HepG2 (cell line): ENCODE measurements around the gene ELAVL4. TPM values are rescaled to one million over a fixed set of nuclear protein-coding genes. Genes with fewer than 3 reads are reported as not detected.

Experiments
- ATAC-seq: fragments of 200-7000 bp; cut with Tn5 transposase; 3 replicates; pipeline ENCODE4 v1.9.1; 2020; ENCODE audit warnings: mild to moderate bottlenecking, moderate library complexity
- BruUV-seq: library from RNA; stranded (reverse); fragments of 400-500 nt; replicated peaks from 2 replicates; lab custom pipeline; 2021; lab: Mats Ljungman, UMichigan
- CTCF ChIA-PET: fragments of 300-600 bp; formaldehyde crosslinking; extraction: SDS; loops from one replicate; lab custom pipeline; 2021; ENCODE audit warnings: low total read pairs, inconsistent platforms, low intra/inter-chr PET ratio; lab: Yijun Ruan, JAX
- POLR2A ChIA-PET: fragments of 350-600 bp; sonication (Branson Sonifier 250); formaldehyde crosslinking; loops from one replicate; lab custom pipeline; 2020; ENCODE audit warnings: antibody characterized with exemption, inconsistent platforms; lab: Yijun Ruan, JAX
- DNase-seq: peaks from one replicate; pipeline ENCODE4 v3.0.0-alpha.2; 2015; ENCODE audit warnings: low spot score
- FAIRE-seq: peaks from 3 replicates; lab custom pipeline; 2011; peaks lifted over from hg19 to GRCh38; lab: Jason Lieb, UNC
- H2AFZ ChIP-seq: one replicate; pipeline ENCODE4 v1.6.1; 2011; ENCODE audit warnings: low read length, inconsistent platforms
- H3K27ac ChIP-seq: fragments of 300-600 bp; 3 replicates; pipeline ENCODE4 v1.8.0; 2011; ENCODE audit warnings: mixed run types, mild to moderate bottlenecking, mixed read lengths, low read length, inconsistent platforms; ENCODE audit not compliant: insufficient read depth; ENCODE audit errors: extremely low read length
- H3K27me3 ChIP-seq, 2 experiments: fragments of 200-600 bp in 1 of 2; 2 replicates in 1 of 2; 3 replicates in 1 of 2; pipeline versions ENCODE4 v1.6.0 to v1.8.0; 2011; ENCODE audit warnings: low read length in 2 of 2, mild to moderate bottlenecking in 2 of 2, moderate library complexity in 2 of 2, inconsistent platforms in 1 of 2; ENCODE audit not compliant: insufficient read depth in 2 of 2, control insufficient read depth in 1 of 2
- H3K36me3 ChIP-seq, 2 experiments: fragments of 200-600 bp in 1 of 2; replicated peaks in 1 of 2; 2 replicates in 1 of 2; 3 replicates in 1 of 2; pipeline versions ENCODE4 v1.5.1 to v1.8.0; 2011; ENCODE audit warnings: low read length in 2 of 2, inconsistent platforms in 1 of 2; ENCODE audit not compliant: insufficient read depth in 2 of 2, control insufficient read depth in 1 of 2
- H3K4me1 ChIP-seq: 2 replicates; pipeline ENCODE4 v1.5.1; 2012; ENCODE audit warnings: low read length, inconsistent platforms; ENCODE audit not compliant: insufficient read depth
- H3K4me2 ChIP-seq: 2 replicates; pipeline ENCODE4 v1.6.0; 2011; ENCODE audit warnings: low read depth, low read length, inconsistent platforms
- H3K4me3 ChIP-seq, 3 experiments: fragments of 200-600 bp in 1 of 3; sonication (generic), shearing (Covaris generic) in 1 of 3; replicated peaks in 1 of 3; 2 replicates each; pipeline ENCODE4 v1.5.1; 2011 to 2016; ENCODE audit warnings: low read length in 3 of 3, inconsistent platforms in 2 of 3, low read depth in 2 of 3, mild to moderate bottlenecking in 2 of 3, control low read depth in 1 of 3, mixed read lengths in 1 of 3; ENCODE audit not compliant: insufficient read depth in 1 of 3
- H3K79me2 ChIP-seq: one replicate; pipeline ENCODE4 v1.6.1; 2011; ENCODE audit warnings: low read length, inconsistent platforms; ENCODE audit not compliant: insufficient read depth
- H3K9ac ChIP-seq: 2 replicates; pipeline ENCODE4 v1.6.0; 2011; ENCODE audit warnings: mild to moderate bottlenecking, low read depth, low read length, inconsistent platforms; ENCODE audit not compliant: insufficient read depth
- H3K9me3 ChIP-seq: 2 replicates; pipeline ENCODE4 v1.5.1; 2012; ENCODE audit warnings: mild to moderate bottlenecking, low read length
- H4K20me1 ChIP-seq: 2 replicates; pipeline ENCODE4 v1.6.0; 2011; ENCODE audit warnings: inconsistent platforms, mild to moderate bottlenecking, low read length, moderate library complexity; ENCODE audit not compliant: insufficient read depth
- HNF4A ChIP-seq: sonication (generic); formaldehyde crosslinking; IDR thresholded peaks from 2 replicates; pipeline ENCODE4 v1.4.0; 2020; ENCODE audit warnings: missing genetic modification reagents
- ONECUT2 ChIP-seq: sonication (generic); formaldehyde crosslinking; IDR thresholded peaks from 2 replicates; pipeline ENCODE4 v1.4.0; 2020; ENCODE audit warnings: missing genetic modification reagents
- SP1 ChIP-seq, 2 experiments: fragments of 450-650 bp in 1 of 2; sonication (generic) in 1 of 2; formaldehyde crosslinking in 1 of 2; IDR thresholded peaks; 2 replicates each; pipeline versions ENCODE4 v1.4.0 to v1.6.1; 2016 to 2020; ENCODE audit warnings: missing genetic modification reagents in 1 of 2
- STAG1 ChIP-seq: sonication (generic); formaldehyde crosslinking; IDR thresholded peaks from 2 replicates; pipeline ENCODE4 v1.4.0; 2020; ENCODE audit warnings: missing genetic modification reagents
- XRCC5 ChIP-seq: fragments of 200-400 bp; formaldehyde crosslinking; optimal IDR thresholded peaks from 2 replicates; pipeline ENCODE3; 2017; ENCODE audit warnings: mild to moderate bottlenecking, low read length
- ZFP82 ChIP-seq: sonication (generic); formaldehyde crosslinking; IDR thresholded peaks from 2 replicates; pipeline ENCODE4 v1.5.1; 2020; ENCODE audit warnings: mild to moderate bottlenecking, missing genetic modification reagents, borderline replicate concordance
- ZNF766 ChIP-seq: sonication (generic); formaldehyde crosslinking; IDR thresholded peaks from 2 replicates; pipeline ENCODE4 v1.5.0; 2020; ENCODE audit warnings: missing genetic modification reagents, borderline replicate concordance
- WGBS: methylation state at CpG from one replicate; pipeline ENCODE4 v1.1.6; 2017; ENCODE audit warnings: low lambda C conversion rate; 5-methylcytosine and 5-hydroxymethylcytosine counted together
- in situ Hi-C: cut with HindIII; loops from 2 replicates; pipeline ENCODE4 v1.10.0; 2017; ENCODE audit warnings: low pct_unique_long_range_greater_than_20kb; ENCODE audit not compliant: extremely low pct_ligation_motif_present
- intact Hi-C: fragments of 100-400 bp; cut with micrococcal nuclease; formaldehyde crosslinking; loops from one replicate; pipeline ENCODE4 v1.10.0; 2022; ENCODE audit not compliant: unreplicated experiment
- polyA plus RNA-seq, 8 experiments: library from polyadenylated mRNA; depleted of rRNA in 3 of 8; stranded (reverse) in 7 of 8; unstranded in 1 of 8; fragments of >200 nt; fragmentation: Illumina TruSeq in 4 of 8; extraction: Trizol in 4 of 8; gene quantifications; 2 replicates each; pipeline versions ENCODE4 v1.2.1 to v1.2.3, GENCODE V29; 2011 to 2016; ENCODE audit warnings: low read depth in 4 of 8, missing spikeins in 1 of 8, mixed read lengths in 1 of 8; ENCODE audit not compliant: insufficient read depth in 1 of 8
- total RNA-seq, 5 experiments: library from RNA; depleted of rRNA; stranded (reverse); fragments of >200 nt; fragmentation: Illumina TruSeq; extraction: Trizol; gene quantifications; 2 replicates each; pipeline ENCODE4 v1.2.3, GENCODE V29; 2016; ENCODE audit warnings: low read depth in 1 of 5
- TF ChIP-seq, protein P1 (sequence below): sonication (generic); formaldehyde crosslinking; IDR thresholded peaks from 2 replicates; pipeline ENCODE4 v1.5.0; 2020; ENCODE audit warnings: missing genetic modification reagents, mild to moderate bottlenecking, borderline replicate concordance

Gene ELAVL4
- total and polyA plus RNA-seq, 2 of the 13 experiments (the other 11 are each of a cell fraction or from before 2014, with no cell fraction given): not detected

DNA sequence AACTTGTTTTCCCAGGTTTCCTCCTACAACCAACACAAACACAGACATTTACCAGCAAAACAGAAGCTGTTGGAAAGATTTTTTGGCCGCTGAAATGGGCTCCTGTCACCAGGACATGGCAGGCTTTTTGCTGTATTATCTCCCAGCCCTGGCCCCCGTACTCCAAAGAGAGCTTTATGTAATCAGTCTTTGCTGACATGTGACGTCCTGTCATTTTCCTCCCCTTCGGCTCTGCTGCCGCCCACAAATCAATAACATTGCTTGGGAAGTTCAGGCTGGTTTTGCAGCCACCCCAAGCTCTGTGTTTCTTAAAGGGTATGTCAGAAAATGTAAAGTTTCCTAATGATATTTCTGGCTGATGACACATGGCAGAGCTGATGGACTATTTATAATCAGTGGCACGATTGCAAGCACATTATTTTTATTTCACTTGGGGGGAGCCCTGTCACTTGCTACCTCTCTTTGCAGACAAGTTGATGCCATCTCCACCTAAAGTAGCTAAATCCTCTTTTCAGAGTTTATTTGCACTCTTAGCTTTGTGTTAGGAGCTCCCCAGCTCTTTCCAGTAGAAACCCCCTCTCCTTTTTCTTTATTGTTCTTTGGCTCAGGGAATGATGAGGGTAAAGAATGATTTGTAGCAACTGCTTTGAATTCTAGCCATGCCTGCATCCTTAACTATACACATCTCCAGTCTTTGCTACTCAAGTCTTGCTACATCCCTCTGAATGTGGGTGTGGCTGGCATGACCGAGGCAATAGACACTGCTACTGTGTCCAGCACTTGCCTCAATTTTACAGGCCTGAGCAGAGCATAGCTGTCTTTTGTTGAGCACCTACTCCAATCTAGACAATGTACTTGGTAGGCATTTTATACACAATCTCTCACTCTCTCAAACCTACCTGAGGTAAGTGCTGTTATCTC lies 67.3 kb downstream of the ELAVL4 start:
- TF ChIP-seq ONECUT2 (CRISPR knock-in tag): 0 out of 2 replicates have a peak, but pooled peaks have one; percentile 13
- TF ChIP-seq, protein P1, sequence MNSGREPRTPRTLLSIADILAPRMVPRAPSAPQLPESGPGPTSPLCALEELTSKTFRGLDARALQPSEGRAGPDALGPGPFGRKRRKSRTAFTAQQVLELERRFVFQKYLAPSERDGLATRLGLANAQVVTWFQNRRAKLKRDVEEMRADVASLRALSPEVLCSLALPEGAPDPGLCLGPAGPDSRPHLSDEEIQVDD: no peak
- ATAC-seq: no peak
- H4K20me1 ChIP-seq: no peaks in the 10 kb centered on the region
- in situ Hi-C loops: no loop called here
- no peak overlapping the region for H3K27ac ChIP-seq
- no TSS peak for BruUV-seq
- H3K4me3 ChIP-seq: no peak overlapping the region
- FAIRE-seq: no peak
- intact Hi-C loops: no loop called here
- CTCF ChIA-PET: no interaction called here
- no peaks in the 10 kb centered on the region for H3K4me1 ChIP-seq
- no peak overlapping the region for H2AFZ ChIP-seq
- H3K27me3 ChIP-seq: no peaks in the 10 kb centered on the region; a peak in 1 of 5 replicates
- no peaks in the 10 kb centered on the region for H3K9me3 ChIP-seq
- no peaks in the 10 kb centered on the region for H3K79me2 ChIP-seq
- POLR2A ChIA-PET: no interaction called here
- WGBS: 0% methylated on average over 7 of the region's 7 CpGs
- no peaks in the 10 kb centered on the region for H3K36me3 ChIP-seq
- no peak overlapping the region for H3K4me2 ChIP-seq
- H3K9ac ChIP-seq: no peak overlapping the region
- no peak for DNase-seq

DNA sequence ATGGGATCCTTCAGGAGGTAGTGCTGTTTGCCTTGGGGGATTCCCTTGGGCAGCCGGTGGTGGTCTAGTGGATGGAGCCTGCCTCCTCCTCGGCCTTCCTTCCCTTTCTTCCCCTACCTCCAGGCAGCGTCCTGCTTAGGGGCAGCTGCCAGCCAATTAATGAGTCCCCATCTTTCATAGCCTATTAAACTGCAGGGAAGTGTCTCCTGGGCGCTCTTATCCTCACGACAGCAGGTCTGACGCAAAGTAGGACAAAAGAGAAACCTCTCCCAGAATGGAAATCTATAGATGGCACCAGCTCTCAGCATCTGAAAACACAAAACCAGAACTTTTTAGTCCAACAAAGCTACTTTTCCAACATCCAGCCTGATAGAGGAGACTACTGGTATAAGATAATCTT lies 69.3 kb downstream of the ELAVL4 start:
- H2AFZ ChIP-seq: no peak overlapping the region
- 44% methylated on average over 3 of the region's 6 CpGs for WGBS

More for the DNA sequence above, 69.3 kb downstream of the ELAVL4 start:
- ChIA-PET CTCF (no interaction called here), POLR2A (no interaction called here)
- DNase-seq (no peak), ATAC-seq (no peak), FAIRE-seq (no peak)
- Histone ChIP-seq H4K20me1 (no peaks in the 10 kb centered on the region), H3K4me2 (no peak overlapping the region), H3K9ac (no peak overlapping the region), H3K27me3 (no peaks in the 10 kb centered on the region; a peak in 1 of 5 replicates), H3K4me1 (no peaks in the 10 kb centered on the region), H3K9me3 (no peaks in the 10 kb centered on the region), H3K79me2 (no peaks in the 10 kb centered on the region), H3K27ac (no peak overlapping the region), H3K4me3 (no peak overlapping the region), H3K36me3 (no peaks in the 10 kb centered on the region)
- TF ChIP-seq SP1 (IDR thresholded peaks at IDR 0.05): no peak
- no peak for TF ChIP-seq SP1 (CRISPR knock-in tag; IDR thresholded peaks at IDR 0.05)
- TF ChIP-seq ZFP82 (CRISPR knock-in tag): no peak
- TF ChIP-seq STAG1: no peak
- TF ChIP-seq XRCC5: no peak
- TF ChIP-seq HNF4A (CRISPR knock-in tag): no peak
- no peak for TF ChIP-seq ZNF766
- BruUV-seq: no TSS peak
- in situ Hi-C loops: no loop called here
- intact Hi-C loops: no loop called here
